ENCODE data around the gene HMGN1. TPM values are rescaled to one million over a fixed set of nuclear protein-coding genes. Genes with fewer than 3 reads are reported as not detected.

HMGN1 gene
- total and polyA plus RNA-seq, 2 donors from 2014 or later = 174 to 205 TPM

- H3K9me3 ChIP-seq (ENCODE audit: control insufficient read depth in 2 of 3, insufficient read depth in 1 of 3, low read length in 3 of 3) = no peaks in the 10 kb centered on the region
- no peak overlapping the region for H3K27ac ChIP-seq (ENCODE audit: low read depth in 2 of 2, low read length in 2 of 2)
- no peak for TF ChIP-seq CTCF (IDR thresholded peaks at IDR 0.05; ENCODE audit: borderline replicate concordance, extremely low read depth, insufficient read depth)
- H3K4me3 ChIP-seq (ENCODE audit: low read length in 3 of 3) = no peak overlapping the region
- H3K4me1 ChIP-seq (ENCODE audit: control insufficient read depth in 2 of 3, insufficient read depth in 2 of 3, low read depth in 1 of 3, low read length in 3 of 3) = peaks cover 0 to 4% (median 2%) of the 10 kb centered on the region in 3 donors
- no peaks in the 10 kb centered on the region for H3K27me3 ChIP-seq (ENCODE audit: control insufficient read depth, insufficient read depth, low read length)
- peaks cover 9 to 18% (median 17%) of the 10 kb centered on the region in 3 donors for H3K36me3 ChIP-seq (ENCODE audit: control insufficient read depth in 2 of 3, insufficient read depth in 3 of 3, low read length in 3 of 3)
- FAIRE-seq (no peak), DNase-seq (no peak)
- no peak overlapping the region for H3K9ac ChIP-seq (ENCODE audit: low read length in 3 of 3)
- intact Hi-C loops (cut with DNase I) = no loop called here
Measured at GRCh38 chr21:39341249-39341923, 7.5 kb downstream of the HMGN1 start.

GRCh38 chr21:39340687-39341086 lies 8.2 kb downstream of the HMGN1 start:
- Histone ChIP-seq H3K9me3 (ENCODE audit: control insufficient read depth in 2 of 3, insufficient read depth in 1 of 3, low read length in 3 of 3) (no peaks in the 10 kb centered on the region), H3K27me3 (ENCODE audit: control insufficient read depth, insufficient read depth, low read length) (no peaks in the 10 kb centered on the region), H3K9ac (ENCODE audit: low read length in 3 of 3) (no peak overlapping the region), H3K36me3 (ENCODE audit: control insufficient read depth in 2 of 3, insufficient read depth in 3 of 3, low read length in 3 of 3) (peaks cover 9 to 15% (median 12%) of the 10 kb centered on the region in 3 donors), H3K4me3 (ENCODE audit: low read length in 3 of 3) (no peak overlapping the region), H3K27ac (ENCODE audit: low read depth in 2 of 2, low read length in 2 of 2) (no peak overlapping the region), H3K4me1 (ENCODE audit: control insufficient read depth in 2 of 3, insufficient read depth in 2 of 3, low read depth in 1 of 3, low read length in 3 of 3) (peaks cover 0 to 4% (median 2%) of the 10 kb centered on the region in 3 donors)
- FAIRE-seq (no peak), DNase-seq (no peak)
- intact Hi-C loops (cut with DNase I) = no loop called here
- no peak for TF ChIP-seq CTCF (IDR thresholded peaks at IDR 0.05; ENCODE audit: borderline replicate concordance, extremely low read depth, insufficient read depth)

- H3K27me3 ChIP-seq (ENCODE audit: control insufficient read depth, insufficient read depth, low read length) = no peaks in the 10 kb centered on the region
- intact Hi-C loops (cut with DNase I) = no loop called here
- no peak overlapping the region for H3K27ac ChIP-seq (ENCODE audit: low read depth in 2 of 2, low read length in 2 of 2)
- DNase-seq (no peak), FAIRE-seq (no peak)
- H3K4me3 ChIP-seq (ENCODE audit: low read length in 3 of 3) = no peak overlapping the region
- H3K36me3 ChIP-seq (ENCODE audit: control insufficient read depth in 2 of 3, insufficient read depth in 3 of 3, low read length in 3 of 3) = peaks cover 7 to 12% (median 9%) of the 10 kb centered on the region in 3 donors
- TF ChIP-seq CTCF (IDR thresholded peaks at IDR 0.05; ENCODE audit: borderline replicate concordance, extremely low read depth, insufficient read depth) = no peak
- no peak overlapping the region for H3K9ac ChIP-seq (ENCODE audit: low read length in 3 of 3)
- no peaks in the 10 kb centered on the region for H3K9me3 ChIP-seq (ENCODE audit: control insufficient read depth in 2 of 3, insufficient read depth in 1 of 3, low read length in 3 of 3)
- no peaks in the 10 kb centered on the region for H3K4me1 ChIP-seq (ENCODE audit: control insufficient read depth in 2 of 3, insufficient read depth in 2 of 3, low read depth in 1 of 3, low read length in 3 of 3)
Measured at GRCh38 chr21:39339231-39339630, 9.7 kb downstream of the HMGN1 start.
